HEK293T (cell line): ENCODE measurements around the gene SLC38A6.

ENCODE experiments used
- CTBP1 ChIP-seq: fragments of 450-650 bp; IDR thresholded peaks from 2 replicates; pipeline ENCODE4 v1.6.1; 2016; ENCODE audit warnings: borderline replicate concordance
- NFRKB ChIP-seq: fragments of 450-650 bp; IDR thresholded peaks from 2 replicates; pipeline ENCODE4 v1.6.1; 2016; ENCODE audit warnings: mild to moderate bottlenecking, moderate library complexity
- SUZ12 ChIP-seq: fragments of 450-650 bp; IDR thresholded peaks from 2 replicates; pipeline ENCODE4 v1.6.1; 2016; ENCODE audit warnings: mild to moderate bottlenecking

DNA sequence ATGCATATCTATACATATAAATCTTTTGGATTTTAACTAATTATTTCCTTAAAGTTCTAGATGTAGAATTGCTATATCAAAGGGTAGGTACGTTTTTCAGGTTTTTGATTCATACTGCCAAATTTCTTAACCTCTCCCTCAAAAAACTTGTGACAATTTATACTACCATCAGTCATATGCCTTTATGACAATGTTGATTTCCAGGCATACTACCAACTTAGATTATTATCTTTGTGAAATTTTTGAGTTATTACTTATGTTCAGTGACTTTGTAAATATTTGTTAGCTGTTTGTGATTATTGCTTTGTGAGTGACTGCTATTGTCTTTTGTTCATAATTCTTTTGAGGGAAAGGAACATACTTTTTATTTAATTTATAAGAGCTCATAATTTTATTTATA is 107.0 kb downstream of the SLC38A6 start:
- no peak for TF ChIP-seq SUZ12
- no peak for TF ChIP-seq CTBP1
- no peak for TF ChIP-seq NFRKB
